ENCODE data around the gene INSR.

The INSR gene

GRCh38 chr19:7294558-7295212 is 471 bp upstream of the INSR start:
- peak; percentile 80 for DNase-seq

GRCh38 chr19:7292950-7293761 is 1.1 kb downstream of the INSR start:
- peak; percentile 56 for DNase-seq

GRCh38 chr19:7292352-7292949 is 1.8 kb downstream of the INSR start:
- DNase-seq = no peak

GRCh38 chr19:7288977-7289376 is 5.2 kb downstream of the INSR start:
- DNase-seq = no peak

GRCh38 chr19:7288131-7288530 is 6.1 kb downstream of the INSR start:
- DNase-seq = no peak

- DNase-seq = no peak
These were observed 6.5 kb downstream of the INSR start for GRCh38 chr19:7287722-7288121.

- no peak for DNase-seq
These were observed 13.1 kb downstream of the INSR start for GRCh38 chr19:7280940-7281666.

- DNase-seq = no peak
These were observed 21.2 kb downstream of the INSR start for GRCh38 chr19:7272856-7273578.

- DNase-seq = no peak
These were observed 25.5 kb downstream of the INSR start for GRCh38 chr19:7268705-7269098.

- DNase-seq = no peak
These were observed 26.2 kb downstream of the INSR start for GRCh38 chr19:7267792-7268704.

- DNase-seq = no peak
These were observed 27.4 kb downstream of the INSR start for GRCh38 chr19:7266832-7267231.

- DNase-seq = no peak
These were observed 28.3 kb downstream of the INSR start for GRCh38 chr19:7265963-7266362.

GRCh38 chr19:7264858-7265257 is 29.4 kb downstream of the INSR start:
- no peak for DNase-seq

GRCh38 chr19:7263521-7263920 is 30.7 kb downstream of the INSR start:
- no peak for DNase-seq

GRCh38 chr19:7263066-7263465 is 31.1 kb downstream of the INSR start:
- peak; percentile 15 for DNase-seq

- peak; percentile 26 for DNase-seq
These were observed 31.7 kb downstream of the INSR start for GRCh38 chr19:7262470-7262869.

GRCh38 chr19:7260161-7260560 is 34.1 kb downstream of the INSR start:
- DNase-seq = no peak

- no peak for DNase-seq
These were observed 35.3 kb downstream of the INSR start for GRCh38 chr19:7258840-7259395.

- DNase-seq = no peak
These were observed 36.0 kb downstream of the INSR start for GRCh38 chr19:7258041-7258839.

All from eye (tissue), 1 donor.